WTC11 (cell line): ENCODE measurements around the gene TNRC6C. TPM values are rescaled to one million over a fixed set of nuclear protein-coding genes. Genes with fewer than 3 reads are reported as not detected.

Experiments used
- ATAC-seq: fragments of 200-7000 bp; cut with Tn5 transposase; 2 replicates; pipeline ENCODE4 v1.10.0; 2021; ENCODE audit warnings: mild to moderate bottlenecking, moderate library complexity
- CTCF ChIA-PET: fragments of 300-600 bp; sonication (Branson Sonifier 250); formaldehyde crosslinking; loops from one replicate; lab custom pipeline; 2021; ENCODE audit warnings: antibody characterized with exemption; lab: Charles Lee
- POLR2A ChIA-PET: fragments of 350-600 bp; sonication (Branson Sonifier 250); formaldehyde crosslinking; loops from one replicate; lab custom pipeline; 2021; ENCODE audit warnings: antibody characterized with exemption; lab: Charles Lee
- DNase-seq: peaks from one replicate; pipeline ENCODE4 v3.0.0; 2021; ENCODE audit warnings: low spot score
- H3K27ac Mint-ChIP-seq: 2 replicates; pipeline ENCODE4 v1.8.0; 2021; ENCODE audit warnings: mixed read lengths
- H3K27me3 Mint-ChIP-seq: 2 replicates; pipeline ENCODE4 v1.8.0; 2021; ENCODE audit warnings: low read depth, mild to moderate bottlenecking, moderate library complexity, mixed read lengths
- H3K36me3 Mint-ChIP-seq: 2 replicates; pipeline ENCODE4 v1.8.0; 2021; ENCODE audit warnings: mixed read lengths
- H3K4me1 Mint-ChIP-seq: 2 replicates; pipeline ENCODE4 v1.8.0; 2022; ENCODE audit warnings: mixed read lengths
- H3K4me3 Mint-ChIP-seq: 2 replicates; pipeline ENCODE4 v1.8.0; 2021; ENCODE audit warnings: mild to moderate bottlenecking, moderate library complexity, mixed read lengths
- H3K9me3 Mint-ChIP-seq: 2 replicates; pipeline ENCODE4 v1.8.0; 2021; ENCODE audit warnings: mixed read lengths
- CTCF ChIP-seq: fragments of 200-600 bp; IDR thresholded peaks from 2 replicates; pipeline ENCODE4 v1.8.0; 2022; ENCODE audit warnings: antibody characterized with exemption
- E2F1 ChIP-seq: sonication (generic); formaldehyde crosslinking; IDR thresholded peaks from 2 replicates; pipeline ENCODE4 v1.8.0; 2022; ENCODE audit warnings: mild to moderate bottlenecking, missing genetic modification reagents
- FOXP1 ChIP-seq: sonication (generic); formaldehyde crosslinking; IDR thresholded peaks from 2 replicates; pipeline ENCODE4 v1.8.0; 2022; ENCODE audit warnings: missing genetic modification reagents, mild to moderate bottlenecking, moderate library complexity, borderline replicate concordance
- GABPB1 ChIP-seq: sonication (generic); formaldehyde crosslinking; IDR thresholded peaks from 2 replicates; pipeline ENCODE4 v1.8.1; 2023; ENCODE audit warnings: mild to moderate bottlenecking, missing genetic modification reagents
- GTF2I ChIP-seq: fragments of 250-450 bp; sonication (Bioruptor Pico); conservative IDR thresholded peaks from 2 replicates; pipeline ENCODE4 v1.4.0; 2021; ENCODE audit warnings: mild to moderate bottlenecking
- MXD4 ChIP-seq: fragments of 250-450 bp; sonication (Bioruptor Pico); IDR thresholded peaks from 2 replicates; pipeline ENCODE4 v1.8.0; 2021; ENCODE audit warnings: mild to moderate bottlenecking, moderate library complexity, borderline replicate concordance
- NR2C2 ChIP-seq: sonication (generic); formaldehyde crosslinking; IDR thresholded peaks from 2 replicates; pipeline ENCODE4 v1.8.0; 2022; ENCODE audit warnings: mild to moderate bottlenecking, missing genetic modification reagents
- NR3C1 ChIP-seq: sonication (generic); formaldehyde crosslinking; conservative IDR thresholded peaks from 2 replicates; pipeline ENCODE4 v1.8.1; 2023; ENCODE audit warnings: low read depth, mild to moderate bottlenecking, missing genetic modification reagents
- SMAD3 ChIP-seq: sonication (generic); formaldehyde crosslinking; IDR thresholded peaks from 2 replicates; pipeline ENCODE4 v1.8.0; 2022; ENCODE audit warnings: missing genetic modification reagents, mild to moderate bottlenecking, borderline replicate concordance
- TEAD4 ChIP-seq: sonication (generic); formaldehyde crosslinking; IDR thresholded peaks from 2 replicates; pipeline ENCODE4 v1.8.0; 2022; ENCODE audit warnings: mild to moderate bottlenecking, missing genetic modification reagents
- ZBTB43 ChIP-seq: sonication (generic); formaldehyde crosslinking; IDR thresholded peaks from 2 replicates; pipeline ENCODE4 v1.8.1; 2023; ENCODE audit warnings: mild to moderate bottlenecking, missing genetic modification reagents
- ZNF121 ChIP-seq: sonication (generic); formaldehyde crosslinking; IDR thresholded peaks from 2 replicates; pipeline ENCODE4 v1.8.0; 2023; ENCODE audit warnings: missing genetic modification reagents
- ZNF416 ChIP-seq: fragments of 250-450 bp; sonication (Bioruptor Pico); IDR thresholded peaks from 2 replicates; pipeline ENCODE4 v1.9.0; 2021; ENCODE audit warnings: mild to moderate bottlenecking, inconsistent platforms
- ZNF532 ChIP-seq: fragments of 250-450 bp; sonication (Bioruptor Pico); IDR thresholded peaks from 2 replicates; pipeline ENCODE4 v1.9.0; 2021; ENCODE audit warnings: mild to moderate bottlenecking, borderline replicate concordance
- ZNF671 ChIP-seq: fragments of 250-450 bp; sonication (Bioruptor Pico); IDR thresholded peaks from 2 replicates; pipeline ENCODE4 v1.8.0; 2021; ENCODE audit warnings: mild to moderate bottlenecking
- total RNA-seq: library from RNA; stranded (reverse); gene quantifications from 3 replicates; pipeline ENCODE4 v1.2.3, GENCODE V29; 2021
- TF ChIP-seq, protein P1 (sequence below): fragments of 250-450 bp; sonication (Bioruptor Pico); IDR thresholded peaks from 2 replicates; pipeline ENCODE4 v1.9.0; 2021; ENCODE audit warnings: mild to moderate bottlenecking
- TF ChIP-seq, protein P2 (sequence below): sonication (generic); formaldehyde crosslinking; IDR thresholded peaks from 2 replicates; pipeline ENCODE4 v1.8.1; 2023; ENCODE audit warnings: mild to moderate bottlenecking, missing genetic modification reagents, borderline replicate concordance
- TF ChIP-seq, protein P3 (sequence below): sonication (generic); formaldehyde crosslinking; IDR thresholded peaks from 2 replicates; pipeline ENCODE4 v1.8.0; 2023; ENCODE audit warnings: mild to moderate bottlenecking, missing genetic modification reagents
- TF ChIP-seq, protein P4 (sequence below): sonication (generic); formaldehyde crosslinking; IDR thresholded peaks from 2 replicates; pipeline ENCODE4 v1.8.1; 2022; ENCODE audit warnings: missing genetic modification reagents, borderline replicate concordance
- TF ChIP-seq, protein P5 (sequence below): sonication (generic); formaldehyde crosslinking; conservative IDR thresholded peaks from 2 replicates; pipeline ENCODE4 v1.8.1; 2022; ENCODE audit warnings: mild to moderate bottlenecking, missing genetic modification reagents

TNRC6C gene
- total RNA-seq, 1 experiment from 2014 or later = 52.3 TPM

DNA sequence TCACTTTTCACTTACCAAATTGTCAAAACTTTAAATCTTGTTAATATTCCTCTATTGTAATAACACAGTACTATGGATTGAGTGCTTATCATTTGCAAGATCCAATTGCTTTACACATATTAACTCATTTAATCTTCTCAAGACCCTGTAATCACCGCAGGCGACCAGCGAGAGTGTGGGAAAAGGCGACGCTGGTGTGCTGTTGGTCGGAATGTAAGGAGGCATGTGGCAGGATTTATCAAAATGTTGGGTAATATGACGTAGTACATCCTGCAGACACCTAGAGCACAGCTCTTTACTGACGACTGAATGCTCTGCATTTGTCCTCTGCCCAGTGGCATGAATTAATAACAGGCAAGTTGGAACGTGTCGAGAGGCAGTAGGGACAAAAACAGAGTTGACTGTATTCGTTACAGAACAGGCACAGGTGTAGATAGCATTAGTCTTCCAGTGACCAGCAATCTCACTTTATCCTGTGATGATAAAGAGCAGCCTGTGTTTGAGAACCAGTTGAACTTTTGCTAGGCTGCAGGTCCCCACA, 80.3 kb downstream of the TNRC6C start:
- no peaks in the 10 kb centered on the region for H3K27me3 Mint-ChIP-seq
- TF ChIP-seq ZNF121 (CRISPR knock-in tag) (no peak), TEAD4 (no peak), MXD4 (CRISPR knock-in tag) (no peak), ZNF671 (CRISPR knock-in tag) (no peak), NR3C1 (CRISPR knock-in tag) (no peak), ZNF416 (no peak), NR2C2 (no peak), CTCF (no peak), E2F1 (CRISPR knock-in tag) (no peak), GABPB1 (no peak), SMAD3 (CRISPR knock-in tag) (no peak), GTF2I (no peak), ZNF532 (CRISPR knock-in tag) (no peak), FOXP1 (no peak), ZBTB43 (CRISPR knock-in tag) (no peak)
- TF ChIP-seq, protein P1, sequence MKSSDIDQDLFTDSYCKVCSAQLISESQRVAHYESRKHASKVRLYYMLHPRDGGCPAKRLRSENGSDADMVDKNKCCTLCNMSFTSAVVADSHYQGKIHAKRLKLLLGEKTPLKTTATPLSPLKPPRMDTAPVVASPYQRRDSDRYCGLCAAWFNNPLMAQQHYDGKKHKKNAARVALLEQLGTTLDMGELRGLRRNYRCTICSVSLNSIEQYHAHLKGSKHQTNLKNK (CRISPR knock-in tag) = no peak
- TF ChIP-seq, protein P2, sequence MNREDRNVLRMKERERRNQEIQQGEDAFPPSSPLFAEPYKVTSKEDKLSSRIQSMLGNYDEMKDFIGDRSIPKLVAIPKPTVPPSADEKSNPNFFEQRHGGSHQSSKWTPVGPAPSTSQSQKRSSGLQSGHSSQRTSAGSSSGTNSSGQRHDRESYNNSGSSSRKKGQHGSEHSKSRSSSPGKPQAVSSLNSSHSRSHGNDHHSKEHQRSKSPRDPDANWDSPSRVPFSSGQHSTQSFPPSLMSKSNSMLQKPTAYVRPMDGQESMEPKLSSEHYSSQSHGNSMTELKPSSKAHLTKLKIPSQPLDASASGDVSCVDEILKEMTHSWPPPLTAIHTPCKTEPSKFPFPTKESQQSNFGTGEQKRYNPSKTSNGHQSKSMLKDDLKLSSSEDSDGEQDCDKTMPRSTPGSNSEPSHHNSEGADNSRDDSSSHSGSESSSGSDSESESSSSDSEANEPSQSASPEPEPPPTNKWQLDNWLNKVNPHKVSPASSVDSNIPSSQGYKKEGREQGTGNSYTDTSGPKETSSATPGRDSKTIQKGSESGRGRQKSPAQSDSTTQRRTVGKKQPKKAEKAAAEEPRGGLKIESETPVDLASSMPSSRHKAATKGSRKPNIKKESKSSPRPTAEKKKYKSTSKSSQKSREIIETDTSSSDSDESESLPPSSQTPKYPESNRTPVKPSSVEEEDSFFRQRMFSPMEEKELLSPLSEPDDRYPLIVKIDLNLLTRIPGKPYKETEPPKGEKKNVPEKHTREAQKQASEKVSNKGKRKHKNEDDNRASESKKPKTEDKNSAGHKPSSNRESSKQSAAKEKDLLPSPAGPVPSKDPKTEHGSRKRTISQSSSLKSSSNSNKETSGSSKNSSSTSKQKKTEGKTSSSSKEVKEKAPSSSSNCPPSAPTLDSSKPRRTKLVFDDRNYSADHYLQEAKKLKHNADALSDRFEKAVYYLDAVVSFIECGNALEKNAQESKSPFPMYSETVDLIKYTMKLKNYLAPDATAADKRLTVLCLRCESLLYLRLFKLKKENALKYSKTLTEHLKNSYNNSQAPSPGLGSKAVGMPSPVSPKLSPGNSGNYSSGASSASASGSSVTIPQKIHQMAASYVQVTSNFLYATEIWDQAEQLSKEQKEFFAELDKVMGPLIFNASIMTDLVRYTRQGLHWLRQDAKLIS = no peak
- TF ChIP-seq, protein P3, sequence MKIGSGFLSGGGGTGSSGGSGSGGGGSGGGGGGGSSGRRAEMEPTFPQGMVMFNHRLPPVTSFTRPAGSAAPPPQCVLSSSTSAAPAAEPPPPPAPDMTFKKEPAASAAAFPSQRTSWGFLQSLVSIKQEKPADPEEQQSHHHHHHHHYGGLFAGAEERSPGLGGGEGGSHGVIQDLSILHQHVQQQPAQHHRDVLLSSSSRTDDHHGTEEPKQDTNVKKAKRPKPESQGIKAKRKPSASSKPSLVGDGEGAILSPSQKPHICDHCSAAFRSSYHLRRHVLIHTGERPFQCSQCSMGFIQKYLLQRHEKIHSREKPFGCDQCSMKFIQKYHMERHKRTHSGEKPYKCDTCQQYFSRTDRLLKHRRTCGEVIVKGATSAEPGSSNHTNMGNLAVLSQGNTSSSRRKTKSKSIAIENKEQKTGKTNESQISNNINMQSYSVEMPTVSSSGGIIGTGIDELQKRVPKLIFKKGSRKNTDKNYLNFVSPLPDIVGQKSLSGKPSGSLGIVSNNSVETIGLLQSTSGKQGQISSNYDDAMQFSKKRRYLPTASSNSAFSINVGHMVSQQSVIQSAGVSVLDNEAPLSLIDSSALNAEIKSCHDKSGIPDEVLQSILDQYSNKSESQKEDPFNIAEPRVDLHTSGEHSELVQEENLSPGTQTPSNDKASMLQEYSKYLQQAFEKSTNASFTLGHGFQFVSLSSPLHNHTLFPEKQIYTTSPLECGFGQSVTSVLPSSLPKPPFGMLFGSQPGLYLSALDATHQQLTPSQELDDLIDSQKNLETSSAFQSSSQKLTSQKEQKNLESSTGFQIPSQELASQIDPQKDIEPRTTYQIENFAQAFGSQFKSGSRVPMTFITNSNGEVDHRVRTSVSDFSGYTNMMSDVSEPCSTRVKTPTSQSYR (CRISPR knock-in tag) = no peak
- TF ChIP-seq, protein P4, sequence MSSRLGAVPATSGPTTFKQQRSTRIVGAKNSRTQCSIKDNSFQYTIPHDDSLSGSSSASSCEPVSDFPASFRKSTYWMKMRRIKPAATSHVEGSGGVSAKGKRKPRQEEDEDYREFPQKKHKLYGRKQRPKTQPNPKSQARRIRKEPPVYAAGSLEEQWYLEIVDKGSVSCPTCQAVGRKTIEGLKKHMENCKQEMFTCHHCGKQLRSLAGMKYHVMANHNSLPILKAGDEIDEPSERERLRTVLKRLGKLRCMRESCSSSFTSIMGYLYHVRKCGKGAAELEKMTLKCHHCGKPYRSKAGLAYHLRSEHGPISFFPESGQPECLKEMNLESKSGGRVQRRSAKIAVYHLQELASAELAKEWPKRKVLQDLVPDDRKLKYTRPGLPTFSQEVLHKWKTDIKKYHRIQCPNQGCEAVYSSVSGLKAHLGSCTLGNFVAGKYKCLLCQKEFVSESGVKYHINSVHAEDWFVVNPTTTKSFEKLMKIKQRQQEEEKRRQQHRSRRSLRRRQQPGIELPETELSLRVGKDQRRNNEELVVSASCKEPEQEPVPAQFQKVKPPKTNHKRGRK (CRISPR knock-in tag) = no peak
- TF ChIP-seq, protein P5, sequence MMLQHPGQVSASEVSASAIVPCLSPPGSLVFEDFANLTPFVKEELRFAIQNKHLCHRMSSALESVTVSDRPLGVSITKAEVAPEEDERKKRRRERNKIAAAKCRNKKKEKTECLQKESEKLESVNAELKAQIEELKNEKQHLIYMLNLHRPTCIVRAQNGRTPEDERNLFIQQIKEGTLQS (CRISPR knock-in tag) = no peak
- H3K9me3 Mint-ChIP-seq = peaks cover 5% of the 10 kb centered on the region
- no peak for ATAC-seq
- CTCF ChIA-PET = no interaction called here
- peaks cover 5% of the 10 kb centered on the region; the same call in 1 of the 2 replicates for H3K4me1 Mint-ChIP-seq
- POLR2A ChIA-PET = no interaction called here
- H3K27ac Mint-ChIP-seq = peak overlapping the region; percentile 39; the same call in 1 of the 2 replicates
- peaks cover 53% of the 10 kb centered on the region for H3K36me3 Mint-ChIP-seq
- no peak for DNase-seq
- no peak overlapping the region for H3K4me3 Mint-ChIP-seq
